ENCODE measurements around the gene FAIM2.

FAIM2 gene

DNA sequence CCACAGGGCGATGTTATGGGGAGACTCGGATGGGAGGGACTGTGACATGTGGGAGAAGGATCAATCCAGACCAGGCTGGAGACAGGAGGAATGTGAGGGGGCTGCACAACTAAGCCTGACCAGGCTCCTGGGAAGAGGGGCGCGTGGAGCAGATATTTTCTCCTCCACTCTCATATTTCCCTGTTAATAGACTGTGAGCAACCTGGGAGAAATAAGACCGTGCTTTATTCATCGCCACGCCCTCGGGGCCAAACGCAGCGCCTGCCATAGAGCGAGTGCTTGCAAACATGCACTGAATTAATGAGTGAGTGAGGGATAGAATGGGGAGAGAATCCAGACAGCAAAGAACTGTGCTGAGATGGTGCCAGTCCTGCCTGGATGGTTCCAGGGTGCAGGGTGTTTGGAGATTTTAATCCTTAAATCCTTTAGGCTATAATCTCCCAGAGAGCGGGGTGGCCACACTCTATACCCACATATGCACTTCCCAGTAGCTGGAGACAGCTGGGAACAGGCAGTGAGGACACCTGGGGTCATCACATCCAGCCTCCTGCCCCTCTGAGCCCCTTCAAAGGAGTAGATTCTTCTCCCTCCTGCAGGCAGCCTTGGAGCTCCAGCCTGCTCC, 13.6 kb upstream of the FAIM2 start:
- no peak for FAIRE-seq

GRCh38 chr12:49916129-49916919, 12.6 kb upstream of the FAIM2 start:
- no peak for FAIRE-seq

DNA sequence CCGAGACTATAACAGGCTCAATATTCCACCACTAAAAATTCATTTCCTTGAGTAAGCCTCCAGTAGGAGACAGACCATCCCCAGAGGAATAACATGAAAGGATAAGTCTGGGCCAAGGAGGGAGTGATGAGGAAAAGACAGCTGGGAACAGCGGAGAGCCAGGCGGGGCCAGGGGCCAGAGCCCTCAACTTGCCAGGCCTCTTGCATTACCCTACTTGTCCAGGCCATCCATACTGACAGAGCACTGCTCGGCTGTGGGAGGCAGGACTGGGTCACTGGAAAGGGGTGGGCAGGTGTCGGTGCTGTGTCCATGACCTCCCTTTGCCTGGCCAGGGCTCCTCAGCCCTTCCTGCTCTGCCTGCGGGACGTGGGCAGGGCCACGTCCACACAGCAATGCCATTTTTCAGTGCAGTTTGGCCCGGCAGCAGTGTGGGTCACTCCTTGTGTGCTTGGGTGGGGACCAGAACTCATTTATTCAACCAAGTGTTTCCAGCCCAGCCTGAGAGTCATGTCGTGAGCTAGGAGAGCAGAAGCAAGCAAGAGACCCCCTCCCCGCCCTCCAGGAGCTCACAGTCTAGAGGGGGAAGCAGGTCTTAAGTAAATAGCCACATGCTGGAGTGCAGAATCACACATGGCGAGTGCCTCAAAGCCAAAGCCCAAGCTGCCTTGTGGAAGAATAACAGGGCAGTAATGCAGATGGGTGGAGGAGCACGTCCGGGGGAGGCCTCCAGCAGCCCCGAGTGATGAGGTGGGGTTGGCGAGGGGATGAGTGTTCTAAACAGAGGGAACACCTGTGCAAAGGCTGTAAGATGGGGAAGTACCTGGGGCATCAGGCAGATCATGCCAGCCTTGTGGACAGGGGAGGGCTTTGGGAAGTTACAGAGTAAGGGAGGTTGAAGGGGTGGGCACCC, 8.9 kb upstream of the FAIM2 start:
- FAIRE-seq: no peak

- FAIRE-seq: no peak
Observed at GRCh38 chr12:49911213-49911605, 7.5 kb upstream of the FAIM2 start.

GRCh38 chr12:49910331-49911212, 6.9 kb upstream of the FAIM2 start:
- FAIRE-seq: no peak

DNA sequence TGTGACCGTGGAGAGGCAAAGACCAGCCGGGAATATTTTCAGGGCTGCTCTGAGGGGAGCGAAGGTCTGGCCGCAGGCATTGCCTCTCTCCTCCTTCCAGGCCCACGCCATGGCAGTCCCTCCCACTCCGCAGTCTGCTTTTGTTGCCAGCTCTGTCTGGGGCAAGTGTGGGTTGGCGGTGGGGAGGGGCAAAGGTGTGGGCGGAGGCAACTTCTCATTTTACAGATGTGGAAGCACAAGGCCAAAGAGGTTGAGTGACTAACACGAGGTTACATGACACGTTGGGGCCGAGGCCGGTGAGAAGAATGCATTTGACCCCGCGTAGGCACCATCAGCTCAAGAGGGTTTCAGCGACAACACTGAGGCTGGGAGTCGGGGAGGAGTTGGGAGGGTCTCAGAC, 6.1 kb upstream of the FAIM2 start:
- no peak for FAIRE-seq

DNA sequence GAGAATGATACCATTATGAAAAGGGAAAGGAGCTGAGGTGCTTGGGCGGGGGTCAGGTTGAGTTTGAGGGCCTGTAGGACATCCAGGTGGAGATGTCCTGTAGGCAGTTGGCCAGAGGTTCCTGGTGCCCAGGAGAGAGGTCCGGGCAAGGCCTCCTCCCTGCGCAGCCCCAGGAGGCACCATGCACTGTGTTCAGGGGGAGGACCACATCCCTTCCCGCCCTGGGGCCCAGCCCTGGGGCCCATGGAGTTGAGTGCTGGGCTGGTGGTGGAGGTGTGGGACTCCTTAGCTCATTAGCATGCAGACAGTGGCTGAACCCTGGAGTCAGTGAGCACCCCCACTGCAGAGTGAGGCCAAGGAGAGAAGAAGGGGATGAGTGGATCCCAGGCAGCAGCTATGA, 5.7 kb upstream of the FAIM2 start:
- FAIRE-seq: no peak

DNA sequence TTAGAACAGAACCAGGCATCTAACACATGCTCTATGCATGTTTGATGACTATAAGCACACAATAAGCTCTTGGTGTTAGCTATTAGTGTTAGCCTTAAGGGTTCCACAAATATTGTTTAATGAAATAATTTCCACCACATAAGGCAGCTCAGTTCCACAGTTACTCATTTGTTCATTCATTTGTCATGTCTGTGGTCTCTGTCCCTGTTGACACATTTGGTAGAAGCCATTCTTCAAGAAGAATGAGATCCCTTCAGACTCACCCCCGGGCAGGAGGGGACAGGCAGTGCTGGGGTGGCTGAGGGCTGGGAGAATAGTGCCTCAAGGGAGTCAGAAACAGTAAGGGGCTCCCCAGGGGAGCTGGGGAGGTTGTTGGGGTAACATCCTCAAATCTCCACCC, 3.7 kb upstream of the FAIM2 start:
- no peak for FAIRE-seq

DNA sequence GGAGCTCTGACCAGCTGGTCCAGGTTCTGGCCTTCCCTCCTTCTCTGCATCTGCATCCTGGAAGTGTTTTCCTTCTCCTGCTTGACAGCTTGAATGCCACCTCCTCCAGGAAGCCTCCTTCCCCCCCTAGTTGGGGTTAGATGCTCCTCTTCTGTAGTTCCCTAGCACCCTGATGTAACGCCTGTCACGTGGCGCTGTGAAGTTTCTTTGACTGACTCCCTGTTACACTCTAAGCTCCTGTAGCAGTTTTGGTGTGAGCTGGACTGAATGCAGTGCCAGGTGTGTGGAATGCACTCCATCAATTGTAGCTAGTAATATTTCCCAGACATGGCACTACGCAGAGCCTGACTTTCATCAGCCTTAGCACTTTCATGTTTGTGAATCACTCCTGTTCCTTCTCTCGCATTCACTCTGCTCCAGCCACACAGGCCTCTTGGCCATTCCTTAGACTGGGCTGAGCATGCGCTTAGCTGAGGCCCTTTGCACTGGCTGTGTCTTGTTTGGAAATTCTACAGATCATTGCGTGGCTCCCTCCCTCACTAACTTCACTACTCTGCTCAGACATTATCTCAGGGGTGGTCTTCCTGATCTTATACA, 2.1 kb upstream of the FAIM2 start:
- FAIRE-seq: no peak

DNA sequence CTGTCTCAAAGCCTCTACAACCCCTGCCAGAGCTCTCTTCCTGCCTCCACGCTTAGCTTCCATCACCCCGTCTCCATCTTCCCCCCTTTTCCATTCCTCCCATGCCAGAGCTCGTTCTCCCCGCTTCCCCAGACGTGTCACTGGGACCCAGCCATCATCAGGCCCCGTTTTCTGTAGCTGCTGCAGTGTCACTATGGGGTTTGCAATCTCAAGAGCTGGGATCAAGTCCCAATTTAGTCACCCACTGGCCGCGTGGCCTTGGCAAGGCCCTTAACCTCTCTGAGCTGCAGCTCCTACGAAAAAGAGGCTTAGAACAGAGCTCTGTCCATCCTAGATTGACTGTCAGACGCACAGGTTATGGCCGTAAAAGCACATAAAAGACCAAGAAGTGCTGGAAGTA, 901 bp upstream of the FAIM2 start:
- FAIRE-seq: no peak

GRCh38 chr12:49903351-49903699, 375 bp downstream of the FAIM2 start:
- no peak for FAIRE-seq

DNA sequence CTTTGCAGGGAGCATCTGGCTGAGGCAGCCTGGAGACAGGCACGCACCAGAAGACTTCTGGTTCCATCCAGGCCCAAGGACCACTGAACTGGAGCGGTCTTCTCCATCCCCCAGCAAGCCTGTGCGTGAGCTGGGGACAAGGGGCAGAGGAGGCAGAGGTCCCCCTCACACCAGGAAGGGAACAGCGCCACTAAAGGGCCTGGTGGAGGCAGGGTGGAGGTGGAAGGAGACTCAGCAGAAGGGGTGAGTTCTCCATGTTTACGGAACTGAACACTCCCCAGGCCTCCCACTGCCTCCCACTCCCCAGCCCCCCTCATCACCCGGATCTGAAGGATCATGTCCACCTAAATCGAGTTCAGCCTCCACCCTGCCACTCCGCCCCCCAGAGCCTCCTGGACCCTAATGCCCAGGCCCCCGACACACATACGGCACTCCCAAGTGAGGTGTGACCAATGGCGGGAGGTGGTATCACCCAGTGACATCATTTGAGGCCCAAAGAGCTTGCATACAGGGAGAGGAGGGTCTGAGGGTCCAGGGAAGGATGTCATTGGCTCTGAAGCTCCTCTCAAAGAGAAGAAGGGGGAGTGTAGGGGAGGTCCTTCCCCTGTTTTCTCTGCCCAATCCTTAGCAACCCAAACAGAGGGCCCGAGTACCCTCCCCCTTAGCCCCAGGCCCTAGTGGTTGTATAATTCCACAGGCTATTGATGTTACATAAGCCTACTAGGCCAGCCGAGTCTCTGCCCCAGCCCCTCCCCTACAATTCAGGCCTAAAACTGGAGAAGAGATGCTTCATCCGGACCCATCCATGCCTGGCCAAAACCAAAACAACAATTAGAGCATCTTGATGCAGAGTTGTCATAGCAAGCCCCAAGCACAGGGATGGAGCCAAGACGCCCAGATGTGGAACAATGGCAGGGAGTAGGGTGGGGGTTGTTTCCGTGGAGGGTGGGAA, 1.0 kb downstream of the FAIM2 start:
- no peak for FAIRE-seq

- FAIRE-seq: no peak
Observed at GRCh38 chr12:49901986-49902385, 1.7 kb downstream of the FAIM2 start.

GRCh38 chr12:49901026-49901425, 2.7 kb downstream of the FAIM2 start:
- no peak for FAIRE-seq

GRCh38 chr12:49900371-49900770, 3.3 kb downstream of the FAIM2 start:
- no peak for FAIRE-seq

GRCh38 chr12:49899921-49900320, 3.8 kb downstream of the FAIM2 start:
- no peak for FAIRE-seq

- FAIRE-seq: no peak
Observed at GRCh38 chr12:49899286-49899843, 4.3 kb downstream of the FAIM2 start.

GRCh38 chr12:49897276-49897675, 6.4 kb downstream of the FAIM2 start:
- FAIRE-seq: no peak

GRCh38 chr12:49895773-49896172, 7.9 kb downstream of the FAIM2 start:
- FAIRE-seq: no peak

- FAIRE-seq: no peak
Observed at GRCh38 chr12:49894751-49895148, 8.9 kb downstream of the FAIM2 start.
